Glomerular visceral epithelial cell (primary cell): ENCODE results near the gene RBMY1D.
"Not testable (repeated sequence)": the region's sequence is repeated elsewhere in the genome, so short reads cannot be mapped to it uniquely, and the experiment has no call there.

Source experiments
- DNase-seq: peaks from one replicate; pipeline ENCODE4 v3.0.0-alpha.2; 2016; ENCODE audit errors: extremely low spot score

RBMY1D gene

GRCh38 chrY:21894426-21894825, at the start of gene RBMY1D:
RBMY1D (minus strand) TSS chrY:21894526; CDS start chrY:21892513, 2,013 bp downstream.
- DNase-seq = not testable (repeated sequence)

DNA sequence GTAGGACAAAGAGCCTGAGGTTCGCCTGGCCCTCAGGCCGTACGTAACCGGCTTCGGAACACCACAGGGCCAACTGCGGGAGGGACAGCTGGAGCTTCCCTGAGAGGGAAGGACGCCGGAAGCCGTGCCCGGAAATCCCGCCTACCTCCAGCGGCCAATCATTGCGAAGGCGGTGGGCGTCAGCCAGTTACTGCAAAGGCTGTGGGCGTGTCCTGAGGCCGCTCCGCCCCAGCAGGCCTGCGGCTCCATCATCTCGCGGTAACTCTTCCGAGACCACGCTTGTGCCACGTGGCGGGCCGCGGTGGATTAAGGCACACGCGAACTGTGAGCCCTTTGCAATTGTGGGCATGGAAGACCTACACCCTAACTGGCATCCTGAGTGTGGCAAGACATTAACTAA, 23.6 kb upstream of the RBMY1D start, which contains the start of gene RBMY1E:
TSS of gene RBMY1E (minus strand) at position 101 of the 400 bp plus-strand sequence. CDS start 1,978 bp downstream, outside the sequence.
- DNase-seq = not testable (repeated sequence)

- not testable (repeated sequence) for DNase-seq
Measured at GRCh38 chrY:21869407-21870076, 24.8 kb downstream of the RBMY1D start.

GRCh38 chrY:21845481-21845880, 48.8 kb downstream of the RBMY1D start:
- no peak for DNase-seq

DNA sequence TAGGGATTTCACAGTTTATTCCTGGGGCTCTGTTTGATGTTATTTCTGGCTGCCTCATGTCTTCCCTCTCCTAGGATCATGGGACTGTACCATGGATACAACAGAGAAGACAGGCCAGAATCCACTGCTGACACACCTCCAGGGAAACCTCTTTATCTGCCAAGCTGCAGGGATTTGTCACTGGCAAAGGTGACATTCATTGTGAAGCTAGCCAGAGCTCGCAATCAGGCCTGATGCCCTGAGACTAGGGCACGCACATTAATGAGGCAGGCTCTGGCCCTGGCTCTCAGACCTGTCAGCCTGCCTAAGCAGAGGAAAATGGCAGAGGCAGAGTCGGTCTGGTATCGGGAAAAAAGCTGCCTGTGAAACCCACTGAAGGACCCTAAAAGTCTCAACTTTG, 52.2 kb downstream of the RBMY1D start:
- no peak for DNase-seq

GRCh38 chrY:21839489-21839888, 54.8 kb downstream of the RBMY1D start:
- DNase-seq = no peak

DNA sequence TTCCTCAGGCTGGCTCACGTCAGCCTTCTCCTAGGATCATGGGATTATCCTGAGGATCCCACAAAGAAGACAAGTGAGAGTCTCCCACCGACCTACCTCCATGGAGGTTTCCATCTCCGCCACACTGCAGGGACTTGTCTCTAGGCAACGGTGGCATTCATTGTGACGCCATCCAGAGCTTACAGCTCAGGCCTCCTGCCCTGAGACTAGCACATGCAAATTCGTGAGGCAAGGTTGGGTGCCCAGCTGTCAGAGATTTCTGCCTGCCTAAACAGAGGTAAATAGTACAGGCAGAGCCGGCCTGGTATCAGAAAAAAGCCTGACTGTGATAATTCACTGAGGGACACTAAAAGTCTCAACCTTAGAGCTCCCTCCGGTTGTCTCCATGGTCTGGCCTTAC, 58.0 kb downstream of the RBMY1D start:
- no peak for DNase-seq

DNA sequence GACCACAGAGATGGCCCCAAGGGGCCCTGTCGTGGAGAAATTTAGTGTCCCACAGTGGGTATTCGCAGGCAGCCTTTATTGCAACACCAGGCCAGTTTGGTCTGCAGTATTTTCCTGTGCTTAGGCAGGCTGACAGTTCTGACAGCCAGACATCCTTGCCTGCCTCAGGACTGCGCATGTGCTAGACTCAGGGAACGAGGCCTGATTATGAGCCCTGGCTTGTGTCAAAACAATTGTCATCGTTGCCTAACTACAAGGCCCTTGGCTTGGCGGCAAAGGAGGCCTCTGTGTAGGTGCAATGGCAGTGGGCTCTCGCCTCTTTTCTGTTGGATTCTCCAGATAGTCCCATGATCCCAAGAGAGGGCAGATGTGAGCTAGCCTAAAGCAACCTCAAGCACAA, 59.3 kb downstream of the RBMY1D start:
- DNase-seq = no peak
